Ascending aorta (tissue), 2 donors: Measurements from ENCODE around the gene LILRB4. TPM values are rescaled to one million over a fixed set of nuclear protein-coding genes. Genes with fewer than 3 reads are reported as not detected.
"Not testable (repeated sequence)": the region's sequence is repeated elsewhere in the genome, so short reads cannot be mapped to it uniquely, and the experiment has no call there.

Source experiments
- DNase-seq, 2 donors: peaks; one replicate each; pipeline ENCODE4 v3.0.0-alpha.2; 2019; ENCODE audit warnings: low spot score in 2 of 2
- H3K27ac ChIP-seq, 2 donors: fragments of 200-600 bp; sonication (generic); one replicate each; pipeline ENCODE4 v1.5.1; 2016 to 2017; ENCODE audit warnings: mild to moderate bottlenecking in 1 of 2
- H3K27me3 ChIP-seq: fragments of 200-600 bp; sonication (generic); one replicate; pipeline ENCODE4 v1.5.1; 2017
- H3K36me3 ChIP-seq, 2 donors: fragments of 200-600 bp; sonication (generic); one replicate each; pipeline ENCODE4 v1.5.1; 2016
- H3K4me1 ChIP-seq, 2 donors: fragments of 200-600 bp; sonication (generic); one replicate each; pipeline ENCODE4 v1.5.1; 2016 to 2017; ENCODE audit warnings: mild to moderate bottlenecking in 1 of 2
- H3K4me3 ChIP-seq, 2 donors: fragments of 200-600 bp; sonication (generic); one replicate each; pipeline ENCODE4 v1.5.1; 2016 to 2017; ENCODE audit warnings: mild to moderate bottlenecking in 1 of 2
- H3K9me3 ChIP-seq, 2 donors: fragments of 200-600 bp; sonication (generic); one replicate each; pipeline ENCODE4 v1.5.1; 2016
- CTCF ChIP-seq, 3 experiments: fragments of 200-600 bp in 2 of 3; fragments of 450-650 bp in 1 of 3; sonication (generic) in 2 of 3; IDR thresholded peaks; one replicate each; pipeline ENCODE4 v1.5.1; 2016 to 2019; ENCODE audit warnings: antibody characterized with exemption in 3 of 3, mild to moderate bottlenecking in 1 of 3, moderate library complexity in 1 of 3
- intact Hi-C: fragments of 100-400 bp; cut with DNase I; formaldehyde crosslinking; loops from one replicate; pipeline ENCODE4 v1.15.1; 2023
- total RNA-seq: library from RNA; depleted of rRNA; stranded (reverse); fragments of >200 nt; gene quantifications from one replicate; pipeline ENCODE4 v1.1.0, GENCODE V29; 2016

The LILRB4 gene
- total RNA-seq, 1 donor from 2014 or later: 0.64 TPM

GRCh38 chr19:54622431-54622830 is 40.4 kb upstream of the LILRB4 start:
- no peak for TF ChIP-seq CTCF (IDR thresholded peaks at IDR 0.05)
- H3K27ac ChIP-seq: no peak overlapping the region
- peaks cover 0 to 4% of the 10 kb centered on the region in 2 donors for H3K9me3 ChIP-seq
- H3K4me3 ChIP-seq: no peak overlapping the region
- H3K4me1 ChIP-seq: no peaks in the 10 kb centered on the region
- H3K36me3 ChIP-seq: no peaks in the 10 kb centered on the region
- intact Hi-C loops: no loop called here
- H3K27me3 ChIP-seq: no peaks in the 10 kb centered on the region
- DNase-seq: no peak

GRCh38 chr19:54624234-54624633 is 38.6 kb upstream of the LILRB4 start:
- DNase-seq, H3K36me3 ChIP-seq, H3K27me3 ChIP-seq, H3K4me1 ChIP-seq, H3K9me3 ChIP-seq, H3K27ac ChIP-seq, intact Hi-C loops, H3K4me3 ChIP-seq: not testable (repeated sequence)

GRCh38 chr19:54624934-54625730 is 37.7 kb upstream of the LILRB4 start:
- DNase-seq, H3K36me3 ChIP-seq, H3K4me3 ChIP-seq, H3K27me3 ChIP-seq, H3K9me3 ChIP-seq, H3K27ac ChIP-seq, H3K4me1 ChIP-seq, intact Hi-C loops: not testable (repeated sequence)

- H3K9me3 ChIP-seq: peaks cover 0 to 4% of the 10 kb centered on the region in 2 donors
- no peak for DNase-seq
- no peak overlapping the region for H3K4me3 ChIP-seq
- no peaks in the 10 kb centered on the region for H3K4me1 ChIP-seq
- no peaks in the 10 kb centered on the region for H3K27me3 ChIP-seq
- no peak overlapping the region for H3K27ac ChIP-seq
- TF ChIP-seq CTCF (IDR thresholded peaks at IDR 0.05): no peak
- no peaks in the 10 kb centered on the region for H3K36me3 ChIP-seq
- intact Hi-C loops: no loop called here
Measured at GRCh38 chr19:54626757-54627156, 36.0 kb upstream of the LILRB4 start.

GRCh38 chr19:54627912-54628311 is 34.9 kb upstream of the LILRB4 start:
- H3K4me3 ChIP-seq, DNase-seq, intact Hi-C loops, H3K4me1 ChIP-seq, H3K27ac ChIP-seq, H3K9me3 ChIP-seq, H3K27me3 ChIP-seq, H3K36me3 ChIP-seq: not testable (repeated sequence)

GRCh38 chr19:54630262-54630661 is 32.5 kb upstream of the LILRB4 start, which contains the start of gene LILRB1:
TSS of gene LILRB1 (plus strand) at chr19:54630484. CDS start at chr19:54631074, 590 bp downstream.
- H3K36me3 ChIP-seq, H3K4me3 ChIP-seq, H3K4me1 ChIP-seq, H3K27me3 ChIP-seq, DNase-seq, H3K9me3 ChIP-seq, intact Hi-C loops, H3K27ac ChIP-seq: not testable (repeated sequence)

- H3K27ac ChIP-seq: no peak overlapping the region
- H3K36me3 ChIP-seq: no peaks in the 10 kb centered on the region
- intact Hi-C loops: no loop called here
- no peak for TF ChIP-seq CTCF (IDR thresholded peaks at IDR 0.05)
- peaks cover 0 to 4% of the 10 kb centered on the region in 2 donors for H3K9me3 ChIP-seq
- DNase-seq: no peak
- no peak overlapping the region for H3K4me3 ChIP-seq
- H3K27me3 ChIP-seq: no peaks in the 10 kb centered on the region
- no peaks in the 10 kb centered on the region for H3K4me1 ChIP-seq
Measured at GRCh38 chr19:54630782-54631181, 32.0 kb upstream of the LILRB4 start.

- H3K36me3 ChIP-seq, H3K27me3 ChIP-seq, H3K4me3 ChIP-seq, intact Hi-C loops, DNase-seq, H3K4me1 ChIP-seq, H3K9me3 ChIP-seq, H3K27ac ChIP-seq: not testable (repeated sequence)
Measured at GRCh38 chr19:54631489-54632337, 31.1 kb upstream of the LILRB4 start.

GRCh38 chr19:54632517-54632916 is 30.3 kb upstream of the LILRB4 start:
- intact Hi-C loops, H3K4me3 ChIP-seq, H3K4me1 ChIP-seq, H3K36me3 ChIP-seq, H3K27me3 ChIP-seq, DNase-seq, H3K27ac ChIP-seq, H3K9me3 ChIP-seq: not testable (repeated sequence)
